ENCODE measurements around the gene RNF145. TPM values are rescaled to one million over a fixed set of nuclear protein-coding genes. Genes with fewer than 3 reads are reported as not detected.

The RNF145 gene
- polyA plus RNA-seq, 3 donors = 9.1 to 23.6 (median 11.5) TPM

- Histone ChIP-seq H3K36me3 (replicated peaks in 1 of 2; ENCODE audit: control insufficient read depth in 1 of 2, insufficient read depth in 2 of 2, low read length in 2 of 2) (peaks cover 3 to 28% of the 10 kb centered on the region in 2 donors), H2AFZ (ENCODE audit: insufficient read depth, low read depth, low read length, poor library complexity, severe bottlenecking) (no peak overlapping the region), H3K27ac (ENCODE audit: low read depth in 1 of 2, low read length in 2 of 2) (no peak overlapping the region), H4K20me1 (ENCODE audit: insufficient read depth, low read length) (peaks cover 18% of the 10 kb centered on the region), H3K9ac (ENCODE audit: insufficient read depth, low read length, poor library complexity, severe bottlenecking) (no peak overlapping the region), H3K79me2 (ENCODE audit: insufficient read depth, low read length) (no peaks in the 10 kb centered on the region), H3K4me2 (replicated peaks; ENCODE audit: extremely low read depth, low read length, poor library complexity, severe bottlenecking) (no peak overlapping the region), H3K4me3 (replicated peaks in 1 of 3; ENCODE audit: low read depth in 2 of 3, low read length in 3 of 3) (no peak overlapping the region), H3K27me3 (ENCODE audit: control insufficient read depth in 2 of 2, insufficient read depth in 2 of 2, low read length in 2 of 2) (no peaks in the 10 kb centered on the region), H3K4me1 (ENCODE audit: control insufficient read depth in 1 of 2, insufficient read depth in 2 of 2, low read length in 2 of 2) (no peaks in the 10 kb centered on the region), H3K9me3 (replicated peaks in 1 of 2; ENCODE audit: control insufficient read depth in 1 of 2, insufficient read depth in 1 of 2, low read length in 2 of 2) (no peaks in the 10 kb centered on the region)
- H3K4me1 Mint-ChIP-seq = no peaks in the 10 kb centered on the region
- WGBS (ENCODE audit: insufficient coverage) = no CpG with 5 or more reads among the region's 2 CpGs
- H3K27me3 Mint-ChIP-seq (ENCODE audit: low read depth in 3 of 3) = peaks cover 4 to 7% (median 7%) of the 10 kb centered on the region in 3 donors
- peaks cover 12 to 19% of the 10 kb centered on the region in 2 donors for H3K36me3 Mint-ChIP-seq
- no peak for DNase-seq
- intact Hi-C loops (cut with micrococcal nuclease) = loop anchor here in 1 of 2 donors (10.0 kb wide), 2 partner anchors 162 to 842 kb away; no protein-coding TSS in a partner anchor
- no peaks in the 10 kb centered on the region for H3K9me3 Mint-ChIP-seq
- H3K27ac Mint-ChIP-seq = no peak overlapping the region
- no peak overlapping the region for H3K4me3 Mint-ChIP-seq
- no peak for TF ChIP-seq CTCF (IDR thresholded peaks at IDR 0.05)
These were observed 56.5 kb downstream of the RNF145 start for GRCh38 chr5:159152876-159153275.

- no peaks in the 10 kb centered on the region for H3K79me2 ChIP-seq (ENCODE audit: insufficient read depth, low read length)
- peaks cover 0 to 5% (median 0%) of the 10 kb centered on the region in 7 donors for H3K9me3 Mint-ChIP-seq
- no peaks in the 10 kb centered on the region for H3K36me3 Mint-ChIP-seq
- no peaks in the 10 kb centered on the region for H4K20me1 ChIP-seq (ENCODE audit: insufficient read depth, low read length)
- no peak overlapping the region for H3K4me3 Mint-ChIP-seq
- 94% methylated on average over 7 of the region's 7 CpGs for WGBS (ENCODE audit: insufficient coverage)
- no peak overlapping the region for H3K27ac Mint-ChIP-seq
- intact Hi-C loops (cut with micrococcal nuclease) = no loop called here
- H3K4me3 ChIP-seq (replicated peaks in 1 of 3; ENCODE audit: low read depth in 2 of 3, low read length in 3 of 3) = no peak overlapping the region
- H3K27me3 ChIP-seq (ENCODE audit: control insufficient read depth in 2 of 2, insufficient read depth in 2 of 2, low read length in 2 of 2) = no peaks in the 10 kb centered on the region
- H2AFZ ChIP-seq (ENCODE audit: insufficient read depth, low read depth, low read length, poor library complexity, severe bottlenecking) = no peak overlapping the region
- no peak for DNase-seq
- H3K27ac ChIP-seq (ENCODE audit: low read depth in 1 of 2, low read length in 2 of 2) = no peak overlapping the region
- H3K4me1 ChIP-seq (ENCODE audit: control insufficient read depth in 1 of 2, insufficient read depth in 2 of 2, low read length in 2 of 2) = no peaks in the 10 kb centered on the region
- H3K9me3 ChIP-seq (replicated peaks in 1 of 2; ENCODE audit: control insufficient read depth in 1 of 2, insufficient read depth in 1 of 2, low read length in 2 of 2) = no peaks in the 10 kb centered on the region
- peaks cover 4 to 10% (median 7%) of the 10 kb centered on the region in 3 donors for H3K27me3 Mint-ChIP-seq (ENCODE audit: low read depth in 3 of 3)
- H3K9ac ChIP-seq (ENCODE audit: insufficient read depth, low read length, poor library complexity, severe bottlenecking) = no peak overlapping the region
- H3K4me1 Mint-ChIP-seq = no peaks in the 10 kb centered on the region
- no peak overlapping the region for H3K4me2 ChIP-seq (replicated peaks; ENCODE audit: extremely low read depth, low read length, poor library complexity, severe bottlenecking)
- TF ChIP-seq CTCF (IDR thresholded peaks at IDR 0.05) = no peak
- no peaks in the 10 kb centered on the region for H3K36me3 ChIP-seq (replicated peaks in 1 of 2; ENCODE audit: control insufficient read depth in 1 of 2, insufficient read depth in 2 of 2, low read length in 2 of 2)
These were observed 60.3 kb downstream of the RNF145 start for GRCh38 chr5:159149085-159149484.
